ENCODE measurements around the gene CD1E.
"Not testable (repeated sequence)": the region's sequence is repeated elsewhere in the genome, so short reads cannot be mapped to it uniquely, and the experiment has no call there.

Gene CD1E

GRCh38 chr1:158353303-158354075, at the start of gene CD1E:
TSS of gene CD1E (plus strand) at chr1:158353894. CDS start at chr1:158353989, 95 bp downstream.
- DNase-seq (ENCODE audit: low read depth in 2 of 2), result no peak

- no peak for DNase-seq (ENCODE audit: low read depth in 2 of 2)
Measured at GRCh38 chr1:158310623-158311022, 43.1 kb upstream of the CD1E start.

- no peak for DNase-seq (ENCODE audit: low read depth in 2 of 2)
Measured at GRCh38 chr1:158311066-158311465, 42.6 kb upstream of the CD1E start.

GRCh38 chr1:158323866-158324265, 29.8 kb upstream of the CD1E start:
- DNase-seq (ENCODE audit: low read depth in 2 of 2), result no peak

GRCh38 chr1:158324395-158324794, 29.3 kb upstream of the CD1E start:
- DNase-seq (ENCODE audit: low read depth in 2 of 2), result no peak

- no peak for DNase-seq (ENCODE audit: low read depth in 2 of 2)
Measured at GRCh38 chr1:158327481-158327880, 26.2 kb upstream of the CD1E start.

- no peak for DNase-seq (ENCODE audit: low read depth in 2 of 2)
Measured at GRCh38 chr1:158328426-158328825, 25.3 kb upstream of the CD1E start.

- DNase-seq (ENCODE audit: low read depth in 2 of 2), result no peak
Measured at GRCh38 chr1:158329300-158329699, 24.4 kb upstream of the CD1E start.

- no peak for DNase-seq (ENCODE audit: low read depth in 2 of 2)
Measured at GRCh38 chr1:158329733-158330132, 24.0 kb upstream of the CD1E start.

GRCh38 chr1:158330391-158331105, 23.1 kb upstream of the CD1E start:
- no peak for DNase-seq (ENCODE audit: low read depth in 2 of 2)

- no peak for DNase-seq (ENCODE audit: low read depth in 2 of 2)
Measured at GRCh38 chr1:158331106-158331425, 22.6 kb upstream of the CD1E start.

GRCh38 chr1:158331481-158332150, 22.1 kb upstream of the CD1E start, which contains the start of gene CD1B:
TSS of gene CD1B (minus strand) at chr1:158331531. CDS start at chr1:158331423, 108 bp downstream.
- DNase-seq (ENCODE audit: low read depth in 2 of 2), result no peak

- DNase-seq (ENCODE audit: low read depth in 2 of 2), result no peak
Measured at GRCh38 chr1:158333405-158334155, 20.1 kb upstream of the CD1E start.

GRCh38 chr1:158334526-158335212, 19.0 kb upstream of the CD1E start:
- no peak for DNase-seq (ENCODE audit: low read depth in 2 of 2)

GRCh38 chr1:158335213-158335532, 18.5 kb upstream of the CD1E start:
- no peak for DNase-seq (ENCODE audit: low read depth in 2 of 2)

GRCh38 chr1:158336413-158336812, 17.3 kb upstream of the CD1E start:
- not testable (repeated sequence) for DNase-seq (ENCODE audit: low read depth in 2 of 2)

GRCh38 chr1:158348946-158349345, 4.7 kb upstream of the CD1E start:
- DNase-seq (ENCODE audit: low read depth in 2 of 2), result not testable (repeated sequence)

GRCh38 chr1:158354255-158354654, 561 bp downstream of the CD1E start:
- DNase-seq (ENCODE audit: low read depth in 2 of 2), result no peak

- no peak for DNase-seq (ENCODE audit: low read depth in 2 of 2)
Measured at GRCh38 chr1:158355773-158356285, 2.1 kb downstream of the CD1E start.

- DNase-seq (ENCODE audit: low read depth in 2 of 2), result no peak
Measured at GRCh38 chr1:158356616-158357015, 2.9 kb downstream of the CD1E start.

- DNase-seq (ENCODE audit: low read depth in 2 of 2), result no peak
Measured at GRCh38 chr1:158357441-158357840, 3.7 kb downstream of the CD1E start.
